A549 (cell line): ENCODE measurements around the gene POU2F3. TPM values are rescaled to one million over a fixed set of nuclear protein-coding genes. Genes with fewer than 3 reads are reported as not detected.
A peak's percentile ranks its signal among the peaks of the same experiment; 100 is the strongest.

ENCODE experiments used
- ATAC-seq, 2 experiments: fragments of 200-7000 bp in 1 of 2; fragments of >200 bp in 1 of 2; cut with Nextera tagmentation in 1 of 2; cut with Tn5 transposase in 1 of 2; 3 replicates each; pipeline versions ENCODE4 v1.8.0 to v1.9.1; 2018 to 2020; ENCODE audit warnings: mild to moderate bottlenecking in 1 of 2, moderate library complexity in 1 of 2
- CTCF ChIA-PET: fragments of 300-600 bp; sonication (Branson Sonifier 250); formaldehyde crosslinking; extraction: SDS; loops from one replicate; lab custom pipeline; 2021; ENCODE audit warnings: antibody characterized with exemption, inconsistent platforms; lab: Yijun Ruan, JAX
- POLR2A ChIA-PET: fragments of 350-600 bp; formaldehyde crosslinking; extraction: SDS; loops from one replicate; lab custom pipeline; 2021; ENCODE audit warnings: antibody characterized with exemption, inconsistent platforms; lab: Yijun Ruan, JAX
- DNase-seq, 2 experiments: peaks; one replicate each; pipeline versions ENCODE4 v3.0.0 to v3.0.0-alpha.2; 2011 to 2016; ENCODE audit warnings: low read depth in 1 of 2, low spot score in 1 of 2
- FAIRE-seq: peaks from 2 replicates; lab custom pipeline; 2011; peaks lifted over from hg19 to GRCh38; lab: Jason Lieb, UNC
- H3K27ac ChIP-seq, 2 experiments: fragments of >200 bp; sonication (Bioruptor Twin); formaldehyde crosslinking; 3 replicates each; pipeline ENCODE4 v1.5.1; 2016 to 2017
- H3K4me1 ChIP-seq: fragments of >200 bp; sonication (Bioruptor Twin); formaldehyde crosslinking; 3 replicates; pipeline ENCODE4 v1.6.1; 2016
- H3K4me2 ChIP-seq: fragments of >200 bp; sonication (Bioruptor Twin); formaldehyde crosslinking; 3 replicates; pipeline ENCODE4 v1.6.1; 2016
- H3K4me3 ChIP-seq: fragments of >200 bp; sonication (Bioruptor Twin); formaldehyde crosslinking; 3 replicates; pipeline ENCODE4 v1.5.1; 2016
- H3K9me3 ChIP-seq: fragments of >200 bp; sonication (Bioruptor Twin); formaldehyde crosslinking; 3 replicates; pipeline ENCODE4 v1.6.1; 2016
- ATOH8 ChIP-seq: fragments of 250-450 bp; sonication (Bioruptor Pico); IDR thresholded peaks from 2 replicates; pipeline ENCODE4 v1.5.0; 2020; ENCODE audit warnings: low read depth, mild to moderate bottlenecking, moderate library complexity
- BHLHE40 ChIP-seq: IDR thresholded peaks from 2 replicates; pipeline ENCODE4 v1.6.1; 2012; ENCODE audit warnings: low read depth, low read length, inconsistent platforms
- CBX2 ChIP-seq: fragments of 200-600 bp; sonication (generic); IDR thresholded peaks from 2 replicates; pipeline ENCODE4 v1.6.1; 2016; ENCODE audit warnings: low read depth, mild to moderate bottlenecking, borderline replicate concordance
- CHD2 ChIP-seq: fragments of 150-350 bp; IDR thresholded peaks from 2 replicates; pipeline ENCODE4 v1.6.1; 2014; ENCODE audit warnings: low read length; ENCODE audit not compliant: partially characterized antibody
- CHD4 ChIP-seq: fragments of 200-600 bp; sonication (generic); IDR thresholded peaks from 2 replicates; pipeline ENCODE4 v1.6.1; 2016; ENCODE audit warnings: antibody characterized with exemption, mild to moderate bottlenecking, borderline replicate concordance
- CTCF ChIP-seq: fragments of >200 bp; sonication (Bioruptor Twin); formaldehyde crosslinking; IDR thresholded peaks from 3 replicates; pipeline ENCODE4 v1.5.1; 2016
- E2F6 ChIP-seq: IDR thresholded peaks from 2 replicates; pipeline ENCODE4 v1.6.1; 2012; ENCODE audit warnings: low read depth, borderline replicate concordance
- HES2 ChIP-seq: fragments of >200 bp; sonication (Bioruptor Twin); formaldehyde crosslinking; IDR thresholded peaks from 2 replicates; pipeline ENCODE4 v1.6.1; 2016
- HOXB13 ChIP-seq: fragments of 250-450 bp; sonication (Bioruptor Pico); IDR thresholded peaks from 2 replicates; pipeline ENCODE4 v1.5.0; 2020; ENCODE audit warnings: low read depth, mild to moderate bottlenecking, moderate library complexity
- HOXB5 ChIP-seq: fragments of 250-450 bp; sonication (Bioruptor Pico); IDR thresholded peaks from 2 replicates; pipeline ENCODE4 v1.5.0; 2020; ENCODE audit warnings: mild to moderate bottlenecking, moderate library complexity
- MYC ChIP-seq: IDR thresholded peaks from 2 replicates; pipeline ENCODE4 v1.6.1; 2012; ENCODE audit warnings: mild to moderate bottlenecking, inconsistent platforms, low read length, improper control_type of control experiment, borderline replicate concordance
- NFE2L2 ChIP-seq: fragments of 150-350 bp; conservative IDR thresholded peaks from 2 replicates; pipeline ENCODE4 v1.6.1; 2014; ENCODE audit warnings: low read length
- NPAS2 ChIP-seq: fragments of 250-450 bp; sonication (Bioruptor Pico); IDR thresholded peaks from 2 replicates; pipeline ENCODE4 v1.8.0; 2022; ENCODE audit warnings: mild to moderate bottlenecking, moderate library complexity, borderline replicate concordance
- PHF8 ChIP-seq: fragments of 200-600 bp; sonication (generic); IDR thresholded peaks from 2 replicates; pipeline ENCODE4 v1.6.1; 2016; ENCODE audit warnings: low read depth, mild to moderate bottlenecking, antibody characterized with exemption, moderate library complexity, borderline replicate concordance
- RAD21 ChIP-seq, 2 experiments: fragments of >200 bp in 1 of 2; sonication (Bioruptor Twin) in 1 of 2; formaldehyde crosslinking in 1 of 2; IDR thresholded peaks in 1 of 2; conservative IDR thresholded peaks in 1 of 2; 2 replicates in 1 of 2; 3 replicates in 1 of 2; pipeline ENCODE4 v1.6.1; 2012 to 2018; ENCODE audit warnings: inconsistent platforms in 1 of 2
- RARB ChIP-seq: fragments of 250-450 bp; sonication (Bioruptor Pico); IDR thresholded peaks from 2 replicates; pipeline ENCODE4 v1.8.0; 2021; ENCODE audit warnings: mild to moderate bottlenecking, moderate library complexity
- SMC3 ChIP-seq: fragments of >200 bp; sonication (Bioruptor Twin); formaldehyde crosslinking; IDR thresholded peaks from 3 replicates; pipeline ENCODE4 v1.6.1; 2018; ENCODE audit warnings: inconsistent platforms
- TP53 ChIP-seq: fragments of 250-450 bp; sonication (Bioruptor Pico); IDR thresholded peaks from 2 replicates; pipeline ENCODE4 v1.5.0; 2021; ENCODE audit warnings: mild to moderate bottlenecking, moderate library complexity
- USF2 ChIP-seq: fragments of 450-650 bp; IDR thresholded peaks from 2 replicates; pipeline ENCODE4 v1.6.1; 2014; ENCODE audit warnings: antibody characterized with exemption
- ZC3H11A ChIP-seq: fragments of 450-650 bp; IDR thresholded peaks from 2 replicates; pipeline ENCODE4 v1.6.1; 2014; ENCODE audit warnings: antibody characterized with exemption, mild to moderate bottlenecking
- ZFP36 ChIP-seq: fragments of 450-650 bp; IDR thresholded peaks from 2 replicates; pipeline ENCODE4 v1.6.1; 2014; ENCODE audit warnings: borderline replicate concordance; ENCODE audit not compliant: partially characterized antibody
- ZSCAN20 ChIP-seq: fragments of 250-450 bp; sonication (Bioruptor Pico); IDR thresholded peaks from 2 replicates; pipeline ENCODE4 v1.8.0; 2022; ENCODE audit warnings: mild to moderate bottlenecking, moderate library complexity
- WGBS: methylation state at CpG from one replicate; pipeline ENCODE4 v1.1.6; 2017; ENCODE audit errors: missing lambda C conversion rate; 5-methylcytosine and 5-hydroxymethylcytosine counted together
- polyA plus RNA-seq, 4 experiments: library from polyadenylated mRNA; depleted of rRNA in 3 of 4; stranded (reverse); fragments of >200 nt; fragmentation: RNase III in 1 of 4; extraction: RNeasy Plus Mini Kit Qiagen cat#74134 plus additional on column Dnase treatment in 1 of 4; gene quantifications; 2 replicates in 3 of 4; 3 replicates in 1 of 4; pipeline ENCODE4 v1.2.3, GENCODE V29; 2011 to 2017

The POU2F3 gene
- polyA plus RNA-seq, 2 of the 4 experiments (the other 2 are of a cell fraction): not detected

- POLR2A ChIA-PET: interaction anchor here (1.0 kb wide), 1 partner anchor 66 kb away, joined by 4 read pairs; no protein-coding TSS in a partner anchor
These were observed 62.3 kb downstream of the POU2F3 start for GRCh38 chr11:120302001-120302805.

GRCh38 chr11:120303004-120303637 lies 63.2 kb downstream of the POU2F3 start:
- POLR2A ChIA-PET: interaction anchor here (1.0 kb wide), 1 partner anchor 67 kb away, joined by 4 read pairs; no protein-coding TSS in a partner anchor

More at GRCh38 chr11:120302001-120302805, 62.3 kb downstream of the POU2F3 start:
- ATAC-seq: no peak; a peak in 1 of 6 replicates
- DNase-seq: no peak
- no peak for FAIRE-seq
- H3K9me3 ChIP-seq: no peaks in the 10 kb centered on the region
- no peak for TF ChIP-seq ZFP36
- TF ChIP-seq CBX2: no peak
- TF ChIP-seq CHD2: no peak
- no peak for TF ChIP-seq NFE2L2
- TF ChIP-seq ATOH8 (CRISPR knock-in tag): no peak
- TF ChIP-seq E2F6: no peak
- no peak for TF ChIP-seq TP53 (CRISPR knock-in tag)
- no peak for TF ChIP-seq ZC3H11A
- TF ChIP-seq RARB (CRISPR knock-in tag): no peak
- TF ChIP-seq BHLHE40: no peak
- no peak for TF ChIP-seq PHF8
- TF ChIP-seq NPAS2 (CRISPR knock-in tag): no peak
- no peak for TF ChIP-seq HOXB5
- CTCF ChIA-PET: interaction anchor here (1.0 to 15.7 kb wide), 22 partner anchors 8 to 152 kb away, joined by 3 to 407 read pairs (median 6); partner anchors contain the start of gene POU2F3
- WGBS: 71% methylated on average over 5 of the region's 6 CpGs
- no peak overlapping the region for H3K4me3 ChIP-seq
- peaks cover 22% of the 10 kb centered on the region for H3K4me1 ChIP-seq
- H3K27ac ChIP-seq: no peak overlapping the region
- H3K4me2 ChIP-seq: no peak overlapping the region

More at GRCh38 chr11:120303004-120303637, 63.2 kb downstream of the POU2F3 start:
- CTCF ChIA-PET: interaction anchor here (0.7 to 15.7 kb wide), 26 partner anchors 9 to 153 kb away, joined by 3 to 407 read pairs (median 6); partner anchors contain the start of gene POU2F3
- H3K4me2 ChIP-seq: no peak overlapping the region
- TF ChIP-seq USF2 (no peak), RAD21 (conservative IDR thresholded peaks at IDR 0.05 in 1 of 2, IDR thresholded peaks at IDR 0.05 in 1 of 2) (peak; percentile 55 to 64; a peak in 4 of 5 replicates), CTCF (peak; percentile 70), CHD4 (no peak), SMC3 (peak; percentile 41; the same call in 2 of the 3 replicates), HES2 (no peak), MYC (no peak), ZSCAN20 (CRISPR knock-in tag) (no peak), HOXB13 (CRISPR knock-in tag) (no peak)
- FAIRE-seq: no peak
- H3K27ac ChIP-seq: no peak overlapping the region
- H3K9me3 ChIP-seq: no peaks in the 10 kb centered on the region
- peak; percentile 56 to 76 for DNase-seq
- H3K4me3 ChIP-seq: no peak overlapping the region
- H3K4me1 ChIP-seq: peaks cover 22% of the 10 kb centered on the region
- WGBS: 7% methylated on average over 3 of the region's 3 CpGs
- peak; percentile 79 to 89 for ATAC-seq
